GM12875 (cell line): ENCODE data around the gene MOK.

Experiments
- H3K4me3 ChIP-seq: one replicate; pipeline ENCODE4 v1.5.1; 2011; ENCODE audit warnings: low read depth, low read length, control low read depth
- CTCF ChIP-seq: IDR thresholded peaks from 2 replicates; pipeline ENCODE4 v1.5.1; 2011; ENCODE audit warnings: low read depth, mild to moderate bottlenecking, control low read depth, inconsistent platforms, low read length, moderate library complexity, borderline replicate concordance; ENCODE audit not compliant: insufficient read depth

The MOK gene

GRCh38 chr14:102345232-102345631 is 40.3 kb upstream of the MOK start:
- H3K4me3 ChIP-seq: no peak overlapping the region
- TF ChIP-seq CTCF: no peak

- no peak for TF ChIP-seq CTCF
- H3K4me3 ChIP-seq: no peak overlapping the region
These were observed 39.5 kb upstream of the MOK start for GRCh38 chr14:102344485-102344884.

- no peak overlapping the region for H3K4me3 ChIP-seq
- TF ChIP-seq CTCF: no peak
These were observed 39.1 kb upstream of the MOK start for GRCh38 chr14:102344084-102344483.

- H3K4me3 ChIP-seq: no peak overlapping the region
- no peak for TF ChIP-seq CTCF
These were observed 37.3 kb upstream of the MOK start for GRCh38 chr14:102342238-102342637.

GRCh38 chr14:102341566-102341965 is 36.6 kb upstream of the MOK start:
- TF ChIP-seq CTCF: no peak
- no peak overlapping the region for H3K4me3 ChIP-seq

- no peak overlapping the region for H3K4me3 ChIP-seq
These were observed 33.8 kb upstream of the MOK start for GRCh38 chr14:102338724-102339123.

GRCh38 chr14:102335163-102335562 is 30.2 kb upstream of the MOK start:
- no peak for TF ChIP-seq CTCF
- no peak overlapping the region for H3K4me3 ChIP-seq

More at GRCh38 chr14:102338724-102339123, 33.8 kb upstream of the MOK start:
- no peak for TF ChIP-seq CTCF
